Activated naive CD4-positive, alpha-beta T cell treated with anti-CD3 and anti-CD28 coated beads, Interleukin-2, amount 50 U/mL, for 24 hours (primary cell): ENCODE results near the gene RFT1.
A peak's percentile ranks its signal among the peaks of the same experiment; 100 is the strongest.

Experiments used
- H3K27ac Mint-ChIP-seq: one replicate; pipeline ENCODE4 v1.8.0; 2021; ENCODE audit warnings: mild to moderate bottlenecking, mixed read lengths
- H3K27me3 Mint-ChIP-seq: one replicate; pipeline ENCODE4 v1.8.0; 2021; ENCODE audit warnings: mixed read lengths
- H3K36me3 Mint-ChIP-seq: one replicate; pipeline ENCODE4 v1.8.0; 2021; ENCODE audit warnings: mixed read lengths
- H3K4me1 Mint-ChIP-seq: one replicate; pipeline ENCODE4 v1.8.0; 2021; ENCODE audit warnings: mixed read lengths
- H3K4me3 Mint-ChIP-seq: one replicate; pipeline ENCODE4 v1.8.0; 2021; ENCODE audit warnings: mild to moderate bottlenecking, mixed read lengths
- H3K9me3 Mint-ChIP-seq: one replicate; pipeline ENCODE4 v1.8.0; 2021; ENCODE audit warnings: mixed read lengths

Gene RFT1, protein sequence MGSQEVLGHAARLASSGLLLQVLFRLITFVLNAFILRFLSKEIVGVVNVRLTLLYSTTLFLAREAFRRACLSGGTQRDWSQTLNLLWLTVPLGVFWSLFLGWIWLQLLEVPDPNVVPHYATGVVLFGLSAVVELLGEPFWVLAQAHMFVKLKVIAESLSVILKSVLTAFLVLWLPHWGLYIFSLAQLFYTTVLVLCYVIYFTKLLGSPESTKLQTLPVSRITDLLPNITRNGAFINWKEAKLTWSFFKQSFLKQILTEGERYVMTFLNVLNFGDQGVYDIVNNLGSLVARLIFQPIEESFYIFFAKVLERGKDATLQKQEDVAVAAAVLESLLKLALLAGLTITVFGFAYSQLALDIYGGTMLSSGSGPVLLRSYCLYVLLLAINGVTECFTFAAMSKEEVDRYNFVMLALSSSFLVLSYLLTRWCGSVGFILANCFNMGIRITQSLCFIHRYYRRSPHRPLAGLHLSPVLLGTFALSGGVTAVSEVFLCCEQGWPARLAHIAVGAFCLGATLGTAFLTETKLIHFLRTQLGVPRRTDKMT

DNA sequence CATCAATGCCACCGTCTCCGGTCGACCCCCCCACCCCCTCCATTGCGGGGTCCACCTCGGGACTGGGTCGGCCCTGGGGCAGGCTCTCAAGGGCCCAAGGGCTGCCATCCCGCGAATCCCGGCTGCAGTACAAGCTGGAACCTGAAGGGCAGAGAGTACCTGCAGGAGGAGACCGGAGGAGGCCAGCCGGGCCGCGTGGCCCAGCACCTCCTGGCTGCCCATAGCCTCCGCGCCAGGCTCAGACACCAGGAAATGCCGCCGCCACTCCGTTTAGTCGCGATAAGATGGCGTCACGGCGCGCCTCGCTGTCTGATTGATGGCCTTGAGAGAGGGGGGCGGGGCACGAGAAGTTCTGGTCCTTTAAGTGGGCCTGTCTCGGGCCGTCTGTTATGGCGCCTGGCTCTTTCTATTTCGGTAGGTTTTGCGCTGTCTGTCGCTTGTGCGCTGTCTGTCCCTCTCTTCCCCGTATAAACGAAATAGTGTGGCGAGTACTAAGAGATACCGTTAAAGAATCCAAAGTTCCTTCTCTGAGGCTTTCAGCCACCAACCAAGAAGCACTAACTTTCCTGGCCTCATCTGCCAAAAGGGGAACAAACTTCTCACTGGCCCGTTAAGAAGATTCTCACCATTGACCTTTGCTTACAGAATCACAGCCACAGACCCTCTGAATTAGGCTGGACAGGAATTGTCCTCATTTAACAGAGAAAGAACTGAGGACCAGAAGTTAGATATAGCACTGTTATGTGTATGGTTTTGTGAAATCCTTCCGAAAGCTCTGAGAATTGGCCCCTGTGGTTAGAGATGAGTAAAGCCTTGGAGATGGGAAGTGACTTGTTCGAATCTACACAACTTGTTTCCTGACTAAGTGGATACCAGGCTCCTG lies at the start of gene RFT1:
Gene RFT1 (minus strand): TSS at position 257 of the 883 bp plus-strand sequence. CDS start 35 bp downstream, at position 222.
- Mint-ChIP-seq H3K27me3 (no peaks in the 10 kb centered on the region), H3K4me1 (peaks cover 24% of the 10 kb centered on the region), H3K9me3 (no peaks in the 10 kb centered on the region), H3K4me3 (peak within 1 kb of the TSS; percentile 89), H3K36me3 (no peaks in the 10 kb centered on the region), H3K27ac (peak within 1 kb of the TSS; percentile 97)

GRCh38 chr3:53179580-53179979 lies 49.3 kb upstream of the RFT1 start:
- no peaks in the 10 kb centered on the region for H3K4me1 Mint-ChIP-seq
- no peak overlapping the region for H3K27ac Mint-ChIP-seq
- no peaks in the 10 kb centered on the region for H3K9me3 Mint-ChIP-seq
- peaks cover 4% of the 10 kb centered on the region for H3K36me3 Mint-ChIP-seq
- H3K4me3 Mint-ChIP-seq = no peak overlapping the region
- no peaks in the 10 kb centered on the region for H3K27me3 Mint-ChIP-seq

DNA sequence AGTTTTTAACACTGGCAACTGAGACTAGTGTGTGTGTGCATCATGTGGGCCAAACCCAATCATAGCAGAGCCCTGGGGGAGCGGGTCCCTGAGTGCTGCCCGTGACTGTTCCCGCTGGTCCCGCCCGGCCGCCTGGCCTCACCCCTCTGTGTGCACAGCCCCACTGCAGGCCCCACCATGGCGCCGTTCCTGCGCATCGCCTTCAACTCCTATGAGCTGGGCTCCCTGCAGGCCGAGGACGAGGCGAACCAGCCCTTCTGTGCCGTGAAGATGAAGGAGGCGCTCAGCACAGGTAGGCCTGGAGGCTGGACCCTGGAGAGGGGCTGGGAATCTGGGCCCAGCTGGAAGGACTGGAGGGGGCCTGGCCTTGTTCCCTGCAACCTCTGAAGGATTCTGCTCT lies 48.0 kb upstream of the RFT1 start:
- H3K36me3 Mint-ChIP-seq = peaks cover 4% of the 10 kb centered on the region
- H3K27ac Mint-ChIP-seq = no peak overlapping the region

GRCh38 chr3:53175613-53176540 lies 45.6 kb upstream of the RFT1 start:
- no peaks in the 10 kb centered on the region for H3K27me3 Mint-ChIP-seq
- no peak overlapping the region for H3K4me3 Mint-ChIP-seq
- no peak overlapping the region for H3K27ac Mint-ChIP-seq
- peaks cover 4% of the 10 kb centered on the region for H3K36me3 Mint-ChIP-seq
- H3K9me3 Mint-ChIP-seq = no peaks in the 10 kb centered on the region
- H3K4me1 Mint-ChIP-seq = peaks cover 4% of the 10 kb centered on the region

More for the DNA sequence above, 48.0 kb upstream of the RFT1 start:
- no peak overlapping the region for H3K4me3 Mint-ChIP-seq
- no peaks in the 10 kb centered on the region for H3K9me3 Mint-ChIP-seq
- no peaks in the 10 kb centered on the region for H3K27me3 Mint-ChIP-seq
- no peaks in the 10 kb centered on the region for H3K4me1 Mint-ChIP-seq

DNA sequence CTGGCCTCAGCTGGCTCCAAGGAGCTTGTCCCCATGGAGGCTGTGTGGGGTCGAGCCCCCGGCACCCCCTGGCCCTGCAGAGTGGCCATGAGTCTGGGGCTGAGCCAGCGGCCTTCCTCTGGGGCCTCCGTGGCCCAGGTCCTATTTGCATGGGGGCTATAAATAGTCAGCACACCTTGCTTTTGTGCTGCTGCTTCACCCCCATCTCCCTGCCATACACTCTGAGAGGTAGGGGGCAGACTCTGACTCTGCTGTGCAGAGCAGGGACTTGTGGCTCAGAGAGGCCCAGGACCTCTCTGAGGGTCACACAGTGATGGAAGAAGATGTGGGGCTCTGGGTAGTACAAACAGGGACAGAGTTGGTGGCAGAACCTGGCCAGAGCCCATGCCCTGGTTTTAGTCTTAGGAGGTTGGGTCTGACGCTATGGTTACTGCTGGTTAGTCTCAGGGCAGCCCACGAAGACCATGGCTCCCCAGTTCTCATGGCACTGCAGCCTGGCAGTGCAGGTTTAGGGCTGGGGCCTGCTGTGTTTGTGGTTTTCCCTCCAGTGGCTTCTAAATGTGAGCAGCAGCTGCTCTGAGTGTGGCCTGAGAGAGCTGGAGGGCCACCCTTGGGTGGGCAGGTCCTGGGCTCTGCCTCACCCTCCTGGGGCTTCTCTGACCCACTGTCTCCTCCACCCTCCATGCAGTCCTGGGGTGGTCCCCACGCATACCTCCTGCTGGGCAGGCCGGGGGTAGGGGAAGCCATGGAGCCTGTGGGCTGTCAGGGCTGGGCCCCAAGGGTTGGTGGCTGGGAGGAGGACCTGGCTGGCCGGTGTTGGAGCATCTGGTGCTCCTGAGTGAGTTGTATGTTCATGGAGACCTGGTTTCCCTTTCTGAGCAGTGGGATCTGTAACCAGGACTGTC lies 44.4 kb upstream of the RFT1 start:
- Mint-ChIP-seq H3K9me3 (no peaks in the 10 kb centered on the region), H3K36me3 (peaks cover 4% of the 10 kb centered on the region), H3K4me1 (peaks cover 12% of the 10 kb centered on the region), H3K27ac (no peak overlapping the region), H3K4me3 (no peak overlapping the region), H3K27me3 (no peaks in the 10 kb centered on the region)

DNA sequence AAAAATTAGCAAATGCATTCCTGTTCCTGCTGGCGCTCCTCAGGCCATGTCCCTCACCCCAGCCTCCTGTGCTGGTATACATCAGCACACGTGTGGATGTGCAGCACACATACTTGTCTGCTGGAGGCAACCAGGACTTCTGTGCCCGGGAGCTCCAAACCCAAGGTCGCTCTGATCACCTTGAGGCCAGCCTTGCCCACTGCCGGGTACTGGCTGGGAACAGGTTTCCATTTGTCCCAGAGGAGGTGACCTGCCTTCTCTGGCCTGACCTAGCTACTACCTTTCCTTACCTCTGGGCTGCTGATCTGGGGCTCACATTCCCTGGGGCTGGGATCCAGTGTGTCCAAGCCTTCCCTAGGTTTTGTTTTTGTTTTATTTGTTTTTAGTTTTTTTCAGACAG lies 42.9 kb upstream of the RFT1 start:
- H3K9me3 Mint-ChIP-seq = no peaks in the 10 kb centered on the region
- H3K4me3 Mint-ChIP-seq = no peak overlapping the region
- H3K36me3 Mint-ChIP-seq = no peaks in the 10 kb centered on the region
- H3K4me1 Mint-ChIP-seq = peaks cover 26% of the 10 kb centered on the region
- no peak overlapping the region for H3K27ac Mint-ChIP-seq
- no peaks in the 10 kb centered on the region for H3K27me3 Mint-ChIP-seq

GRCh38 chr3:53171827-53172505 lies 41.7 kb upstream of the RFT1 start:
- Mint-ChIP-seq H3K9me3 (no peaks in the 10 kb centered on the region), H3K4me3 (no peak overlapping the region), H3K4me1 (peaks cover 27% of the 10 kb centered on the region), H3K27ac (peak overlapping the region; percentile 23), H3K36me3 (no peaks in the 10 kb centered on the region), H3K27me3 (no peaks in the 10 kb centered on the region)

DNA sequence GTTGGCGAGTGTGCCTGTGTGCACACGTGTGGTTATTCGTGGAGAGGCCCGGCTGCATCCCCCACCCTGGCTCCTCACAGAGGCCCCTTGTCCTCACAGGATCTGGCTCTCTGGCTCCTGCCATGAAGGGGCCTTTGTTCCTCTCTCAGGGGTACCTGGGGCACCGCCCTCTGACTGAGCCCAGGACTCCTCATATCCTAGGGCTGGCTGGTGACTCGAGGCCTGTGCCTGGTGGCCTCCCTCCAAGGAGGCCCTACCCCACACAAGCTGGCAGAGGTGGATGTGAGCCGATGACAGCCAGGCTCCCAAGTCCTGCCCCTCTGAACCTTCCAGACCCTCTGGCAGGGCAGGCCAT lies 40.8 kb upstream of the RFT1 start:
- peaks cover 27% of the 10 kb centered on the region for H3K4me1 Mint-ChIP-seq
- H3K27me3 Mint-ChIP-seq = no peaks in the 10 kb centered on the region
- no peaks in the 10 kb centered on the region for H3K36me3 Mint-ChIP-seq

DNA sequence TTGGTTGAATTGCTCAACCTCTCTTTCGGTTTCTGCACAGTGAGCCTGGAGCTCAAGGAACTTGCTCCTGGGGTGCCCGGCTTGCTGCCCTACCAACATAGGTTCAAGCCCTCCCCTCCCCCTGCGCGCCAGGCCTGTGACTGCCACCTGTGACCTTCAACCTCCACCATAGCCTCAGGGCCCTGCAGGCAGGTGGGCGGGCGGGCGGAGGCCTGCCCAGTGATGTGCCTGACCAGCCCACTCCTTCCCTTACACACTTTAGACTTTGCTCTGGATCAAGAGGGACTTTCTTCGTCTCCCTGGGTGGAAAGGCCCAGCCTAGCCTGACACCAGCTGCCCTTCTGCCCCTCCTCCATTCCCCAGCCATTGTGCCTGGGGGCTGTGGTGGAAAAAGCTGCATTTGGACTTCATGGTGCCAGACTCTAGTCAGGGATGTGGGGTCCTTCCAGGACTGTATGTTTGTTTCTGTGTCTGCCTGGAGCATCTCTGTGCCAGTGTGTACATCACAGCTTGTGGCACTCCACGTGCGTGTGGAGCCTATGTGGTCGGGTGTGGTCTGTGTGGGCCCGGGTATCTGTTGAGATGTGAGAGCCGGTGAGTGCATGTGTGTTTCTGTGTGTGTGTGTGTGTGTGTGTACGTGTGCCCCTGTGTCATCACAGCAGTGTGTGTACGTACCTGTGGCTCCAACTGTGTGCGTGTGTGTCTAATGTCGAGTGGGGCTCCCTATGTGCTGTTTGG lies 40.3 kb upstream of the RFT1 start:
- H3K27me3 Mint-ChIP-seq = no peaks in the 10 kb centered on the region
- peaks cover 27% of the 10 kb centered on the region for H3K4me1 Mint-ChIP-seq
- no peak overlapping the region for H3K4me3 Mint-ChIP-seq
- H3K27ac Mint-ChIP-seq = no peak overlapping the region
- H3K36me3 Mint-ChIP-seq = no peaks in the 10 kb centered on the region
- H3K9me3 Mint-ChIP-seq = no peaks in the 10 kb centered on the region

More for the DNA sequence above, 40.8 kb upstream of the RFT1 start:
- Mint-ChIP-seq H3K27ac (no peak overlapping the region), H3K4me3 (no peak overlapping the region), H3K9me3 (no peaks in the 10 kb centered on the region)

- no peaks in the 10 kb centered on the region for H3K36me3 Mint-ChIP-seq
- no peak overlapping the region for H3K27ac Mint-ChIP-seq
- H3K4me3 Mint-ChIP-seq = no peak overlapping the region
- H3K9me3 Mint-ChIP-seq = no peaks in the 10 kb centered on the region
- H3K4me1 Mint-ChIP-seq = peaks cover 27% of the 10 kb centered on the region
- H3K27me3 Mint-ChIP-seq = no peaks in the 10 kb centered on the region
These were observed 39.6 kb upstream of the RFT1 start for GRCh38 chr3:53169832-53170324.

GRCh38 chr3:53169045-53169831 lies 39.0 kb upstream of the RFT1 start:
- H3K36me3 Mint-ChIP-seq = no peaks in the 10 kb centered on the region
- no peak overlapping the region for H3K4me3 Mint-ChIP-seq
- no peaks in the 10 kb centered on the region for H3K27me3 Mint-ChIP-seq
- H3K4me1 Mint-ChIP-seq = peaks cover 27% of the 10 kb centered on the region
- H3K9me3 Mint-ChIP-seq = no peaks in the 10 kb centered on the region
- no peak overlapping the region for H3K27ac Mint-ChIP-seq

DNA sequence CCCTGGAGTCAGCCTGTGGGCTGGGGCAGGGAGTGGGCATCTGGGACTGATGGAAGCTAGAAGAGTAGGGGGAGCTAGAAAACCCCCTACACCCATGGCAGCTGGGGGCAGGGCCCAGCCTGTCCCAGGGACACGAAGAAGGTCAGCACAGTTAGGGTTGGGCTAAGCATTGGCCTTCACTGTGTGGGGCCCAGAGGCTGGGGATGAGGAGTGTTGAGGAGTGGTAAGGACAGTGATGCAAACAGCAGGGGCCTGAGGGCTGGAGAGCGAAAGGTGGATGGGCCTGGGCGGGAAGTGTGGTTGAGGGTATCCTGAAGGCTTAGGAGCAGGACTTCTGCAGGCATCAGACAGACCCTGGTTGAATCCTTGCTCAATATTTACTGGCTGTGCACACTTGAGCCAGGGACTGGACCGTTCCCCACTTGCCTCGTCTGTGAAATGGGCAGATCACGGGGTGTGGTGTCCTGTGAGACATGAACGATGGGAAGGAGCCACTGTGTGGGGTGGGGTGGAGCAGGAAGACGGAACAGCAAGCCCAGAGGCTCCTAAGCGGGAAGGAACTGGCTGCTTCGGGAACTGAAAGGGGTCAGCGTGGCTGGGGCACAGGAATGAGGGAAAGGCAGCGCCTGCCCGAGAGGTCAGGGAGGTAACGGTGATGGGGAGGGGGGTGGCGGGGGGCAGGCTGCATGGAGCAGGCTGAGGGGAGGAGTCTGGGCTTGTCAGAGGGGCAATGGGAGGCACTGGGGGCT lies 38.1 kb upstream of the RFT1 start:
- Mint-ChIP-seq H3K36me3 (no peaks in the 10 kb centered on the region), H3K27me3 (no peaks in the 10 kb centered on the region), H3K27ac (no peak overlapping the region), H3K4me3 (no peak overlapping the region), H3K4me1 (peaks cover 33% of the 10 kb centered on the region), H3K9me3 (no peaks in the 10 kb centered on the region)
